ENCODE data around the gene DISP2. TPM values are rescaled to one million over a fixed set of nuclear protein-coding genes. Genes with fewer than 3 reads are reported as not detected.

DISP2 gene
- total RNA-seq, 1 donor from 2014 or later, result 0.28 TPM

DNA sequence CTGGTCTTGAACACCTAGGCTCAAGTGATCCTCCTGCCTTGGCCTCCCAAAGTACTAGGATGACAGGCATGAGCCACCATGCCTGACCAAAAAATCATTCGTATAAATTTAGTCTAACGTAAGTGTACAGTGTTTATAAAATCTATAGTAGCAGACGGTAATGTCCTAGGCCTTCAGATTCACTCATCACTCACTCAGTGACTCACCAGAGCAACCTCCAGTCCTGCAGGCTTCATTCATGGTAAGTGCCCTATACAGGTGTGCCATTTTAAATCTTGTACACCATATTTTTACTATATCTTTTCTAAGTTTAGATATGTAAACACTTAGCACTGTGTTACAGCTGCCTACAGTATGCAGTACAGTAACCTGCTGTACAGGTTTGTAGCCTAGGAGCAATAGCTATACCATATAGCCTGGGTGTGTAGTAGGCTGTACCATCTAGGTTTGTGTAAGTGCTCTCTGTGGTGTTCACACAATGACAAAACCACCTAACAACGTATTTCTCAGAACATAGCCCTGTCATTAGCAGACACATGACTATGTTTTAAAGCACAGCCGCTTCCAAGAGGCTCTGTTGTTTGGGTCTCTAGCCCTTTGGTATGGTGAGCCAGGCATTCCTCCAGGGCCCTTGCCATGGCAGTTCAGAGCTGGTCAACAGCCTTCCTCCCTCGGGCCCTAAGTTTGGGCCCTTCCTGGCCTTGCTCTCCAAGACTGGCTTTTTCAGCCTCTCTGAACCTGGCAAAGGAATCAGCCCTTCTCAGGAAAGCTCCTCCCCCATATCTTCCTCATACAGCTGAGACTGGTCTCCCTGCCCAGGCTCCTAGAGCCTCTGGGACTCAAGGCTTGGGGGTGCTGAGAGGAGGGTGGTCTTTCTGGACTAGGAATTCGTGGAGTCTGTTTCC lies 15.4 kb upstream of the DISP2 start:
- ATAC-seq, result peak; percentile 17

DNA sequence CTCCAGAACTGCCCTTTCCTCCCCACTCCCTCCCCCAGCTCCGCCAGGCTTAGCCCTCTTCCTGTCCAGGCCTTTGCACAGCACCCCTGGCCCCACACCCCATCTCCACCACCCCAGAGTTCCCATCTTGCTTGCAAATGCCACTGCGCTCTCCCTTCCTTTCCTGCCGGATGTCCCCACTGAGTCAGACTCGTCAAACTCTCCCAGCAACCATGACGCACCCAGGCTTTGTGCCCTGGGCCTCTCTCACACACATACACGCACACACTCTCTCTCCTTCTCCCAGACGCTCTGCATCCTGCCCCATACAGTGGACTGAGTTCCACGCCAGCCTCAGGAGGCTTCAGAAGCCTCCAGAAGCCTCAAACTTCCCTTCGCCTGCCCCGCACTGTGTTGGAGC lies 14.5 kb upstream of the DISP2 start:
- peak; percentile 50 for ATAC-seq

DNA sequence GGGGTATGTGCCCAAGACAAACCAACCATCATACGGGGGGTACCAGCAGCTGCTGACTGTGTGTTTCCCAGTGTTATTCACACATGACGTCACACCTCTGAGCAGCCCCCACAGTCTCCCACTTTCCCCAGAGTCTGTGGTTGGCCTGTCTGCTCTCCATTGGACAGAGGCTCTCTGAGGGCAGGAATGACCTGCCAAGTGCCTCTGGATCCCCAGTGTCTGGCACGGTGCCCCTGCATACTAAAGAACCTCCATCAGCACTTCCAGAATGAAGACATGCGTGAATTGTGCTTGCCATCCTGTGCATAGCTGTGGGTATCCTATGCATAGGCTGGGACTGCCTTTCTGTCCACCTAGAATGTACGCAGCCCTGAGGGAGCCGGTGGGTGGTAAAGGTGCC lies 13.8 kb upstream of the DISP2 start:
- no peak for ATAC-seq

DNA sequence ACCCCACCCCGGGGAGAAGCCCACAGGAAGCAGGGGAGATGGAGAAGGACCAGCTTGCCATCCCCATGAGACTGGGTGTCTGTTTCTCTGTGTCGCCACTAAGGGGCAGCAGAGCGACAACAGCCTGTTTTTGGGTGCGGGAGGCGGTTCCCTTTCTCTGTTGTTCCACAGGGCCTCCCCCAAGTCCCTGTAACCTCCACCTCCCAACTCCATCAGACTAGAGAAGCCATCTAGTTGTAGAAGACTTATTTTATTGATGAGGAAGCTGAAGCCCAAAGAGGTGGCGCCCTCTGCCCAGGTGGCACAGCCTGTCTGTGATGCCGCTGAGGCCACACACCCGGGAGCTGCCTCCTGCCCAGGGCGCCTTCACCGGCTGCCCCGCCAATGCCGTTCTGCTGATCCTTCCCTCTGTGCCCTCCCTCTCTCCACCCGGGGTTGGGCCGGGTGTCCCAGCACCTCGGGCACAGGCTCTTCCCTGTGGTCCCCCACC lies 13.3 kb upstream of the DISP2 start:
- ATAC-seq, result peak; percentile 12

DNA sequence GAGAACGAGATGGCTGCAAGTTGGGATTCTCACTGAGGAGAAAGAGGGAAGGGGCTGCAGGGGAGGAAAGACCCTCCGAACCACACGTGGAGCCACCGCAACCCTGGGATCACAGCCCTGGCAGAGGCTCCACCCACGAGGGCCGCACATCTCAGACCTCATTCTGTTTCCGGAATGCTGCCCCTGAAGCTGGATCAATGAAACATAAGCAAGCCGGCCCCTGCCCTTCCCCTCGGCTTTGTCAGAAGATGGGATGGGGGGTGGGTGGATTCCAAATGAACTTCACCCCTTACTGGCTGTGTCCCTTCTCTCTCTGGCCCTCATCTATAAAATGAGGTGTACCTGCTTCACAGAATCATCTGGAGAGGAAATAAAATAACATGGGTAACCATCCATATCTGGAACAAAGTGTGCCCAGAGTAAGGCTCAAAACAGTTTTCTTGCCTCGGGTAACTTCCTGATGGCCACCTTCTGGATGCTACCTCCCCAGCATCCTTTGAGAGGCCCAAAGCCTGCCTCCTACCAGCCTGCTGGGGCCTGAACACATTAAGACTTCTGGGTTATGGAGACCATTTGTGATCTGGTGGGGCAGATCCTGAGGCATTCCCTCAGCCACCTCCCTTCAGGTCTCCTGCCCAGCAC lies 12.7 kb upstream of the DISP2 start:
- ATAC-seq, result no peak

DNA sequence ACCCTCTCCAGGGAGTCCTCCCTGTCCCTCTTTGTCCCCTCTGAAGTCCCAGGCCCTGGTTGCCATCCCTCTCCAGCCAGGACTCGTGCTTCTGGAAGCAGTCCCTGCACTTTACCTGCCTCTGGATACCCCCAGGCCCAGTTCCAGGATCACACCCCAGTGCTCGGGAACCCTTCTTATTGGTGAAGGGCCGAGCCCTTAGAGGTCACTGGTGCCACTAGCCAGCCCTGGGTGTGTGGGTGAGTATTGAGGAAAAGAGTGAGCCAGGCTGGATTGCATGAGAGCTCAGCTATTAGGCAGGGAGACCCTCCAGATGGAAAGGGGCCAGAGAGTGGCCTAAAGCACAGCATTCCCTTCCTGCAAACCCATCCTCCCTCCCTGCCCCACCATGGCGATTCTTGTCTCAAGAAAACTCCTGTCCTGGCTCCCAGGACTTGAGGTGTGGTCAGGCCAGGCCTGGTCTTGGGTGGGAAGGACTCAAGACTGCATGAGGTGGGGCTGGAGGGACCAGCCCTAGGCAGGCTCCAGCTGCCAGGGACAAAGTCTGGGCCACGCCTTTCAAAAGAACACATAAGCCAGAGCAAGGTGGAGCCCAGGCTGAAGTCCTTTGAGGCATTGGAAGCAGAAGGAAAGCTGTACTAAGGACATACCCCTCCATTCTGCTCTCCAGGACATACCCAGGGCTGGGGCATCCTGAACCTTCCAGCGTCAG lies 12.0 kb upstream of the DISP2 start:
- ATAC-seq, result peak; percentile 56

DNA sequence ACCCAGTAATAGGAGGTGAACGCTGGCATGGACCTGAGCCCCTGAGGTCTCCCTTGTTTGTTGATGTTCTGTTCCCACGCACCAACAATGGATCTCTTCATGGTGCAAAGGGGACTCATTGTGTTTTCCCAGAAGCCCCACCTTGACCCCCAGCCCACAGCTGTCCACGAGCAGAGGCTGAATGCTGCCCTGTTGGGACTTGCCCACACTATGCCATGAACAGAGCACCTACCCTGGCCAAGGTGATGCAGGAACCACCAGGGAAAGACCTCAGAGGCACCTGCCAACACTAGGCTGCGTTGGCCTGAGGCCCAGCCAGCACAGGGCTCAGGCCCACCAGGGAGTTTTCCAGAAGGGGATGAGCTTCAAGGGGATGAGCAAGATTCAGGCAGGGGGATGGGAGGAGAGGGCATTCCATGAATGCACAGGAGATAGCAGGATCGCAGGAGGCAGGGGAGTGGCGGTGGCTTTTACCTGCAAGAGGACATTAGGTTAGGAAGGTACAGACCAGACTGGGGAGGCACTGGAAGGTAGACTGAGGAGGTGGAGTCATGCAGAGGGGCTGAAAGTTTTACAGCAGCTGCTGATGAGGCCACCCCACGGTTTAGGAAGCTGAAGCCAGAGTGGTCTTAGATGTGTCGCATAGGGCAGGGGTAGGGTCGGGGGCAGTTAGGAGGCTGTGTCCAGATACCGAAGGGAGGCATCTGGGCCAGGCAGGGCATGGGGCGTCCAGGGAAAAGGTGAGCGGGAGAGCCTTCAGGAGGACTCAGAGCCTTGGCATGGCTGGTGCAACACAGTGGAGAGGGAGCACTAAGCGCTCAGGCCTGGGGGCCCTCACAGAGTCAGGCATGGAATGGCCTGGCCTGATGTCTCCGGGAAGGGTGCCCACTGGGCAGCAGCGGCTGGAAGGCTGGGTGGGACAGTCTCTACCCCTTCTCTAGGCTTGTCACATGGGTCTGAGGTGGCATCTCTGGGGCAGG lies 11.2 kb upstream of the DISP2 start:
- no peak for ATAC-seq

DNA sequence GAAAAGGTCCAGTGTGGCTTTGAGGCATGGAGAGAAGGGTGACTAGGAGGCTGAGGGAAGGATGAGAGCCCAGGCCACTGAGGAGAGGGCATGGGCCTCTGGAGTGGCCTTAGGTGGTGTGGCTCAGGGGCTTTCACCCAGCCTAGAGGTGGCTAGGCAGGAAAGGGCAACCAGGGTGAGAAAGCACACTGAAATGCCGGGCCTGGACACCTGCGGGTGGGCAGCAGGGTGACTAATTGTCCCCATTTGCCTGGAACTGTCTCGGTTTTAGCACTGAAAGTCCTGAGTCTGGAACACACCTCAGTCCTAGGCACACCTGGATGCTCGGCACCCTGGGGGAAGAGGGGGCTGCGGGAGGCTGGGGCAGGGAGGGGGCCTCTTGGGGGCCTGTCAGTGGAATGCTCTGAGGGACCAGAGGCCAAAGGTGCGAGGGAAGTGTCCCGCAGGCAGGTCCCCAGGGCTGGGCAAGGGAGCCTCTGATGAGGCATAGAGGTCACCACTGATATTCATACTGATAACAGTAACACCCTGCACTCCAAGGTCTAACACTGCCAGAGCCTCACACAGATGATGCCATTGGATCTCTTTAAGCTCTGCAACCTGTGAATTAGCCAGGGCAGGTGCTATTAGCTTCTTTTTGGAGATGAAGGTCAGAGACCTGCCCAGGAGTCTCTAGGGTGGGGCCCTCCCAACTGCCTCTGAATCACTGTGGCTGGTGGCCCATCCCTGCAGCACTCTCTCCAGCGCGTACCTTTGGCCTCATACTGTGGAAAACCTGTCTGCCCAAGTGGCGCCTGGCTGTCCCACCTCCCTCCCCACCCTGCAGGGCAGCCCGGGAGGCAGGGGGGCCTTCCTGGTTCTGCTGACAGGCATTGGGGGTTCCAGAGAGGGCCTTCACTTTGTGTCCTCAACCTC lies 10.2 kb upstream of the DISP2 start:
- ATAC-seq, result peak; percentile 83

DNA sequence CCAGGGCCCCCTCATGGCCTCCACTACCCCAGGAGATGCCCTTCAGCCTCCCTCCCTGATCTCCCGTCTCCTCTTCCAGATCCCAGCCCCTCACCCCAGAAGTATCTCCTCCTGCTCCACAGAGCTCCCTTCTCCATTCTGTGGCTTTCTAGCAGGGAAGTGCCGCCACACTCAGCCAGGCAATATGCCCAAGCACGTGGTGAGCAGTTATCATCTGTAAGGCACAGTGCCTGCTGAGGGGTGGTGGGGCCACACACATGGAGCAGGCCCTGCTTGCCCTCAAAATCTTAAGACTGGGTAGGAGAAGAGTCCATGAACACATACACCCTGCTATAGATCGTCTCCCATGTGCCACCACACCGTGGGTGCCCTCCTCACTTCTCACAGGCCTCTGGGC lies 9.5 kb upstream of the DISP2 start:
- ATAC-seq, result no peak

DNA sequence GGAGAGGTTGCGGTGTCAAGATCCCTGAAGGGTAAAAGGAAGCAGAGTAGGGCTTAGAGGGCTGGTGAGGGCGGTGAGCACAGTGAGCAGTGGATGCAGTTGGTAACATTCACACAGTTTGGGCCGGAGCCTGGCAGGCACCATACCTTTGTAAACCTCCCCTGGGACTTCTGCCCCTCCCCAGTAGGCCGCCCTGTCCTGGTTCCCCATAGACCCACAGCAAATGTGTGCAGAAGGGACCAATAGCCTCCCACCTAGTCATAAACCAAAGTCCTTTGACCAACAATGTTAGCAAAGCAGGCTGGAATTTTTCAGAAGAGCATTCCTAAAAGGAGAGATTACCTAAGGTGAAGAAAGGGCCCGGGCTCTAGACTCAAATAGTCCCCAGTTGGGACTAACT lies 8.9 kb upstream of the DISP2 start:
- no peak for ATAC-seq

DNA sequence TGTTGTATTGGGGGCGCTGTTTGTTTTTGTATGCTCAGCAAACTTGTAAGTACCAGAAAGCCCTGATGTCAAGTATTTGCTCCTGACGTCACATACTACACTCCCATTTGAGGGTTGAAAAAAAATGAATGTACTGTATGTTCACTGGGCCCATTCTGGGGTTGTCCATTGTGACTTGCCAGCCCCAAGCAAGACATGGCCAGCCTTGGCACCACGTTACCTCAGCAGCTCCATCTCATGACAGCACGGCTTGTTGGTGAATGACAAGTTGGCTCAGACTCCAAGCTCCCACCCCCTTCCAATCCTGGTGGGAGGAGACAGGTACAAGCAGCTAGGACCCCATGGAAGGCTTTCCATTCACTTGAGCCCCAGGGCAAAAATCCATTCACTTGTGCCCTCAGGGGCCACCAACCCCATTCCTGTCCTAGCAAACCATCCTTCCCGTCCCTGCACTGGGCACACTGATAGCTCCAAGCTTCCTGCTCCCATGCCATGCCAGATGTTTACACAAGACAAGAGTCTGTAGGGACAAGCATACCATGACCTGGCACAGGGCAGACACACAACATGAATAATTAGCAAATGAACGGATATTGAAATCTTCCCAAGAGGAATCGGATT lies 5.6 kb upstream of the DISP2 start:
- ATAC-seq, result no peak

DNA sequence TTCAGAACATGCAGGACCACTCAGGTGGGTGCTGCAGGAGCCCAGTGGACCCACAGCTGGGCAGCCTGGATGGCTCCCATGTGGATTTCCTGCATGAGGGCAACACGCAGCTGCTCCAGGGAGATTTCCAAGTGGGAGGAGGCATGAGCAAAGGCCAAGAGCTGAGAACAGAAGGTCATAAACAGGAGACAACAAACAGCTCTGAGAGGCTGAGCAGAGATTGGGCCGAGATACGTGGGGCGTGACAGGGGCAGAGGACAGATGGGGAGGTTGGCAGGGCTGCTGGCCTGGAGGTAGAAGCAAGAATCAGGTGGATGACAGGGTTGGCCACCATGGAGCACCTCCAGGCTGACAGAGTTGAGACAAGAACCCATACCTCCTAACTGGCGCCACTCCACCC lies 4.3 kb upstream of the DISP2 start:
- ATAC-seq, result no peak

DNA sequence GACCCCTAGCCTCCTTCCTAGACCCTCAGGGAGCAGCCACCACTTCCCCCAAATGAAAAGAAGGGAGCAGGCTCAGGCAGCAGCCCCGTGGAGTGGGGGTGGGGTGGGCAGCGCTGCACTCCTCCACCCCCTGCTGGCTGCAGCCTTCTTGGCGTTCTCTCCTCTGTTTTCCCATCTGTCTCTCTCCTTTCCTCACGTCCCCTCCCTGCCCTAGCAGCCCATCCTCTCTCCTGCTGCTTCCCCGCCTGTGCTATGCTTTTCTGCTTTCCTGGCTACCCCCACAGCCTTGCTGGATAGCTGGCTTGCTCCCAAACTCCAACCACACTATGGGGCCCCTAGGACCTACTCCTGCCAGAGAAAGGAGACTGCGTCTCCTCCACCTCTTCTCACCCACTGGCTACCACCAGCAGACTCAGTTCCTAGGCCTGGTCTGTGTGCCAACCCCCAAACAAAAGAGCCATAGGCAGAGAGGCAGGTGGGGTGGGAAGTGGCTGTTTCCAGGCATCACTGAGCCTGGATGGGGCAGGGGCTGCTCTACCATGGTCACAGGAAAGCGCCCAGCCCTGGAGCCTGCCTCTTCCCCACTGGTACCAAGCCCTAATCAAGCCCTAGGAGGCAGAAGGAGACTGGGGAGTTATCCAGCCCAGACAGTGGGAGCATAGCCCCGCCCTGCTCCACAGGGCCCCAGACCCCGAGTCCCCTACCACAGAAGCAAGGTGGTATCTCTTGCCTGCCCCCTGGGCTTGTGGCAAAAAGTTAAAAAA lies 3.4 kb upstream of the DISP2 start:
- ATAC-seq, result no peak

DNA sequence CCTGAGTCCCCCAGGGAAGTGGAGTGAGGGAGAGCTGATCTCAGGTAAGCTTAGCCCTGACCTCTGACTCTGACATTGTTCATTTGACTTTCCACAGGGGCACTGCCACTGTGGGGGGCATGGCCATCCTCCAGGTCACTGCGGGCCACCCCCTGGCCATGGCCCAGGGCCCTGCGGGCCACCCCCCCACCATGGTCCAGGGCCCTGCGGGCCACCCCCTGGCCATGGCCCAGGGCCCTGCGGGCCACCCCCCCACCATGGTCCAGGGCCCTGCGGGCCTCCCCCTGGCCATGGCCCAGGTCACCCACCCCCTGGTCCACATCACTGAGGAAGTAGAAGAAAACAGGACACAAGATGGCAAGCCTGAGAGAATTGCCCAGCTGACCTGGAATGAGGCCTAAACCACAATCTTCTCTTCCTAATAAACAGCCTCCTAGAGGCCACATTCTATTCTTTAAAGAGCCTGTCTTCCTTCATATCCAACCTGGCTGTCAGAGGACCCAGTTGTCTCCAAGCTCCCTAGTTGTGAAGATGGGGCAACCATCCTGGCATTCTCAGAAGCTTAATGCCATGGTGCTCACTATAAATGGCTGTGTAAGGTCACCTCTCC lies 1.9 kb upstream of the DISP2 start:
- no peak for ATAC-seq

DNA sequence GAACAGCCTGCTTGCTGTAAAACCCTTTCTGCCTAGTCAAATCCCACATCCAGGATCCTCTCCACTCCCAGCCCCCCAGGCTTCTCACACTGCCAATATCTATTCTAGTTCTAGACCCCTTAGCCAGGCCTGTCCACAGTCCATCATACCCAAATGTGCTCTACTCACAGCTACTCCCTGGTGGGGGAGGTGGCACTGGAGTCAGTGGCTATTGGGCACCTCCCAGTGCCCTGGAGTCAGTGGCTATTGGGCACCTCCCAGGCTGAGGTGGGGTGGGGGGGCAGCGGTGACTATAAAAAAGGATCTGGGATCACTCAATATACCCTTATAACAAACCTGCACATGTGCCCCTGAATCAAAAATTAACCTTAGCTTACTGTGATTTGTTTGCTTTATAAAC lies 773 bp upstream of the DISP2 start:
- ATAC-seq, result no peak

DNA sequence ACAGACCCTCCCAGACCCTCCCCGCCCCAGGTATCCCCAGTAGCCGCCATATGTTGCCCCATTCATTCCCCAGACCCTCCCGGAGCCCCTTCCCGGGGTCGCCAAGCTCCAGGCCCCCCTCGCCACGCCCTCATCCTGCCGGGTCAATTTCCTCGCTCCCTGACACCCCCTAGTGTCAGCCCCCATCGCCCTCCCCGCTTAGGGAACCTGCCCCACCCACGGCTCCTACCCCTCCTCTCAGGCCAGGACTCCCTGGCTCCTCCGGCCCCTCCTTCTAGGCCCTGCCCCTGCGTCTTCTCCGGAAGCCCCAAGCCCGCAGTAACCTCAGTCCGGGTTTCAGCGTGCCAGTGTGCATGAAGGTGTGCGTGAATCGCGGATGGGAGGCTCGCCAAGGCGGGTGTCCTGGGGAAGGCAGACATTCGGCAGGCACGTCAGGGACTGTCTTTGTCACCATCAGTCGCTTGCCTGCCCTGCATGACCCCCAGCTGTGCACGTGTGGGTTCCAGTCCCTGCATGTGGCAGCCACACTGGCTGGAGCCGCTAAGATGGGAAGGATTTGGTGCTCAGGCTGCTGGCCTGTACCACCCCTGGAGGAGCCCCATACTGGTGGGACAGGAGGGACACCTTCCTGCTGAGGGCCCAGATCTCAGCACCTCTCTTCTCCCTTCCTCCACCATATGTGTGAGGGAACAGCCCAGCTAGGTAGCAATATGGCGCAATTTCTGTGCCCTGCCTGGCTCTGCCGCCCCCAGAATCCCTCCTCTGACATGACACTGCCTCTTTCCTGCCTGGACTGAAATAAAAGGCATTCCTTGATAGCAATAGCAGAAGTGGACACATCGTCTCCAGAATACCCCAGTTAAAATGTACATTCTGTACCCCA lies 693 bp downstream of the DISP2 start:
- ATAC-seq, result peak; percentile 5

DNA sequence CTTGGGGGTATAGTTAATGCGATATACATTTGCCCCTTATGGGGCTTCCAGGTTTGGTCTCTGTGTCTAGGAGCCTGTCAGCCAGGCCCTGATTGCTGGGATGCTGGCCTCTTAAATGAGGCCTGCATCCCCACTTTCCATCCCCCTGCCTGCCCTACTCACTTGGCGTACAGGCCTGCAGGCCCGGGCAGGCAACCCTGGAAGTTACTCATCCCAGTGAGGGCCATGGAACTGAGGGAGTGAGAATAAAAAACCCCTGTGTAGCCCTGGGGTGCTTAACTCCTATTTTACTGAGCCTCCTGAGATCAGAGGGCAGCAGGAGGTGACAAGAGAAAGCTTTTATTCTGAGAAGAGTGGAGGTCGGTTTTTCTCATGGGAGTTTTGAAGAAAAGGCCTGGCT lies 2.0 kb downstream of the DISP2 start:
- no peak for ATAC-seq

DNA sequence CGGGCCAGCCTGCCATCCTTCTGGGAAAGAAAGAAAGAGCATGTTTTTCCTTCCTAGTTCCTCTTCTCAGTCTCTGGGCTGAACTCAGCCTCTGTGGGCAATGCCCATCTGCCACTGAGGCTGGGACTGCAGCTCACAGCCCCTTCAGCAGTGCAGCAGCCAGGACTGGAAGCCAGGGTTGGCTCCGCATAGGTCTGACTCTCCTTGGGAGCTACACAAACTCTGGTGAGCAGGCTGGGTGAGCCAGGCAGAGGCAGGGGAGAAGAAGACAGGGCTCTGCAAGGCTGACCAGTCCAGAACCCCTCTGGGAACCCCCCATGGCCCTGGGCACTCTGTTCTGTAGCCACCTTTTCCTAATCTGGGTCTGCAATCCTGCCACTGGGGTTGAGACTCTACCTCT lies 3.6 kb downstream of the DISP2 start:
- ATAC-seq, result no peak

Data from esophagus mucosa (tissue), 1 donor.